Fibroblast of villous mesenchyme (primary cell): ENCODE data around the gene NCAM1. TPM values are rescaled to one million over a fixed set of nuclear protein-coding genes. Genes with fewer than 3 reads are reported as not detected.

Source experiments
- DNase-seq: peaks from one replicate; pipeline ENCODE4 v3.0.0-alpha.2; 2010; ENCODE audit warnings: low read depth
- H3K4me3 ChIP-seq: 2 replicates; pipeline ENCODE4 v1.5.1; 2011; ENCODE audit warnings: low read depth, mild to moderate bottlenecking, low read length
- total RNA-seq: library from RNA; depleted of rRNA; stranded (reverse); fragments of >200 nt; gene quantifications from 2 replicates; pipeline ENCODE4 v1.2.3, GENCODE V29; 2012
- TF ChIP-seq, protein P1 (sequence below): IDR thresholded peaks from 2 replicates; pipeline ENCODE4 v1.5.1; 2012; ENCODE audit warnings: low read depth, mild to moderate bottlenecking, low read length; ENCODE audit not compliant: insufficient read depth

The NCAM1 gene
- total RNA-seq, 1 donor: 0.86 TPM

DNA sequence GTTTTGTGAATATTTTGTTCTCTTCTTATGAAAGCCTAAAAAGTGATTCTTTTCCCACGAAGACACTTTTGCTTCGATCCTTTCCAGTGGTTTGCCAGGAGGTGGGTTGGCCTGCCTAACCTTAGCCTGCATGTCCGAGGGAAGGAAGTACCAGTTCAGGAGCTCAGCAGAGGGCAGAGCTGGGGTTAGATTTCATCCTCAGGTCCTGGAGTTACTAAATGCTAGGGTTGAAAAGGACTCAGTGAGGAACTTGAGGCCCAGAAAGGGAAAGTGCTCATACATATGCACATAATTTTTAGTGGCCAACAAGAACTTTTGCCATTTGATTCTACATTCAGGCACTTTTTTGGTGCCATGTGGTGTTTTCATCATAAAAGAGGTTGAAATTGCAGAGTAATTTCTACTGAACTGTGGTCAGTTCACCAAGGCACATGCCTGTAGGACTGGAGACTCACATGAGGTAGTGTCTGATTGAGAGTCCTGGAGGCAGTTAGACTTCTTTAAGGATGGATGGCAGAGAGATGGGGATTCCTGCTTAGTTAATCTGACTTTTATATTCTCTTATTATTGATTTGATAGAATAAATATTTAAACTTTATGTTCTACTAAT lies 36.7 kb downstream of the NCAM1 start:
- TF ChIP-seq, protein P1, sequence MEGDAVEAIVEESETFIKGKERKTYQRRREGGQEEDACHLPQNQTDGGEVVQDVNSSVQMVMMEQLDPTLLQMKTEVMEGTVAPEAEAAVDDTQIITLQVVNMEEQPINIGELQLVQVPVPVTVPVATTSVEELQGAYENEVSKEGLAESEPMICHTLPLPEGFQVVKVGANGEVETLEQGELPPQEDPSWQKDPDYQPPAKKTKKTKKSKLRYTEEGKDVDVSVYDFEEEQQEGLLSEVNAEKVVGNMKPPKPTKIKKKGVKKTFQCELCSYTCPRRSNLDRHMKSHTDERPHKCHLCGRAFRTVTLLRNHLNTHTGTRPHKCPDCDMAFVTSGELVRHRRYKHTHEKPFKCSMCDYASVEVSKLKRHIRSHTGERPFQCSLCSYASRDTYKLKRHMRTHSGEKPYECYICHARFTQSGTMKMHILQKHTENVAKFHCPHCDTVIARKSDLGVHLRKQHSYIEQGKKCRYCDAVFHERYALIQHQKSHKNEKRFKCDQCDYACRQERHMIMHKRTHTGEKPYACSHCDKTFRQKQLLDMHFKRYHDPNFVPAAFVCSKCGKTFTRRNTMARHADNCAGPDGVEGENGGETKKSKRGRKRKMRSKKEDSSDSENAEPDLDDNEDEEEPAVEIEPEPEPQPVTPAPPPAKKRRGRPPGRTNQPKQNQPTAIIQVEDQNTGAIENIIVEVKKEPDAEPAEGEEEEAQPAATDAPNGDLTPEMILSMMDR: no peak
- no peak for DNase-seq
- H3K4me3 ChIP-seq: no peak overlapping the region

DNA sequence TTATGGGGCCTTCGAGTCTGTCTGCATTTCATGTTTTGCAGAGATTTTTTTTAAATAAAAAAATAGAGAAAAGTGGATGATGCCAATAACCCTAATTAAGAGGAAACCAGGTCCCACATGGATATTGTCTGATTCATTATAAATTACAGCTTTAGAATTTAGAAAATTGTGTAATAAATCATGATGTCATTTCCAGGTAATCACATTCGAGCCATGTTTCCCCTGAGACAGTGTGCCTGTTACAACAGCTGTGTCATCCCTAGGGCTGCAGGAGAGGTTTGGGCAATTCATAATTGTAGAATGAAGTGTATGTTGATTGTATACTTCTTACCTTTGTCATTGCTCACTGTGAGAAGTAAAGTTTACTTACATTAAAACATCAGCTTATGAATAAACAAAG lies 38.3 kb downstream of the NCAM1 start:
- TF ChIP-seq, protein P1: no peak
- no peak for DNase-seq
- no peak overlapping the region for H3K4me3 ChIP-seq

DNA sequence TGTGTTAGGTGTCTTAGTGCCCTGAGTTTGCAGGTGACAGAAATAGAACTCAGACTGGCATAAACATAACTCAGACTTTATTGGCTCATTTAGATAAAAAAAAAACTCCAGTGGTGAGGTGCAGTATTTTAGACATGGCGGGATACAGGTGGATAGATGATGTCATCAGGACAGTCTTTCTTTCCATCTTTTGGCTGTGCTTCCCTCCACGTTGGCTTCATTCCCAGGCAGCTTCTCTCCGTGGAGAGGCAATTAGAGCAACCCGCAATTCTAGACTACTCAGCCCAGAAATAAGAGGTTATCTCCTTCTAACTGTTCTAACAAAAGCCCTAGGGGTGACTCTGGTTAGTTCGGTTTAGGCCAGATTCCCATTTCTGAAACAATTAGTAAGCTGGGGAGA lies 40.5 kb downstream of the NCAM1 start:
- no peak for DNase-seq
- H3K4me3 ChIP-seq: no peak overlapping the region
- TF ChIP-seq, protein P1: no peak

DNA sequence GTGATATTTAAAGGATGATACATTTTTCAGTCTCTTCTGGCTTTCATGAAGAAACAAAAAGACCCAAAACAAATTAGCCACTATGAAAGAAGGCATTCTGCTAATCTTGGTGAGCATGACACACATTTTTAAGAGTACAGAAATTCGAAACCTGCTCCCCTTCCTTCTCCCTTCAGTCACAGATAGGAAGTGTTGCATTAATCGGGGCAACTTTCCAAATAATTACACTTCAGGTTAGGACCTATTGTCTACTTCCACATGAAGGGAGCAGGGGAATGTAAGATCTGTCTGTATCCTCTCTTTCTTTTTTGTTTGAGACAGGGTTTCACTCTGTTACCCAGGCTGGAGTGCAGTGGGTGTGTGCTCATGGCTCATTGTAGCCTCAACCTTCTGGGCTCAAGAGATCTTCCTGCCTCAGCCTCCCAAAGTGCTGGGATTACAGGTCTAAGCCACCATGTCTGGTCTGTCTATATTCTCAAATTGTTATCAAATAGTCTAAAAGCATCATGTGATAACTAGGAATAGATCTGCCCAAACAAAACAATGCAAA lies 45.8 kb downstream of the NCAM1 start:
- TF ChIP-seq, protein P1: no peak
- no peak for DNase-seq
- H3K4me3 ChIP-seq: no peak overlapping the region

DNA sequence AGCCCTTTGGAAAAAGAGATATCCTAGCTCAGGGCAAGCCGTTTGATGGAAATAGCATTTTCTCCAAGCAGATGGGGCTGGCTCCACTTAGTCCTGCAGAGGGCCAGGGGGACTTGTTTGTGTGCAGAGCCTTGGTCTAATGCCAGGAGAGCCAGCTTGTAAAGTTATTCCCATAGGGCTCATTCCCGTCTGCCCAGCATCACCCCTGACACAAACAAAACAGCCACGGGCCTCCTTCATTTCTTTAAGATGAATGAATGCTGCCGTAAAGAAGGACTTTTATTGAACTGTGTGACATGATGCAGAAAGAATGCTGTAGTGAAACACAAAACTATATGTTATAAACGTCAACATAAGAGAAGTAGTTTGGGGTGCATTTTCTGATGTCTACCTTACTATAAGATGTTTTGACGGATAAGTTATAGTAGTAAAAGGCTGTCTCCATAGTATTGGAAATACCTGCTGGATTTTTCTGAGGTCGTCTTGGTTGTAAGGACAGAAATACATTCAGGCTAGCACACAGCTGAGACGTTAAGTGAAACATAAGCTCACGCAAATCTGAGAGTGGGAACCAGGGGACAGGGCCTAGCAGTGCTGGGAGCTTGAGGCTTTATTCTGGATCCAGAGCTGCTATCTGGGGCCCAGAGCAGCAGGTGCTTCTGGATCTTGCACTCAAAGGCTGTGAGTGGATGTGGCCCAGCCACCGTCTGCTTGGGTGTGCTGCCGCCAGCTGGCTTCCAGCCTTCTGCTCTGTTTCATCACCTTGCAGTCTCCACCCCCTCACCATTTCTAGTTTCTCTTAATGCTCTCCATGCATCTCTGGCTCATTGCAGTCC lies 53.3 kb downstream of the NCAM1 start:
- DNase-seq: peak; percentile 38
- no peak overlapping the region for H3K4me3 ChIP-seq
- TF ChIP-seq, protein P1: no peak

DNA sequence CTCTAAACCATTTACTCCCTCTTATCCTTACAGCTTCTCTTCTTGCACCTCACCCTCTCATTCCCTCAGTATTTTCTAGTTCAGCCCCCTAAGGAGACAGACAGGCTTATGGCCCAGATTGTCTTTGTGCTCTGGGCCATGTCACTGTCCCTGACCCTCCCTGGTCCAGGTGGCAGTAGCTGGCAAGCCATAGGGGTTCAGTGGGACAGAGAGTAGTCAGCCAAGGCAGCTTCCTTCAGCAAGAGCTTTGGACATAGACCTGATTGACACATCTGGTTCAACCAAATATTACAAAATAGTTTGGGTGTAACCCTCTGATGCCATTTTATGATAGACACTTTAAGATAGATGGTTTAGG lies 53.9 kb downstream of the NCAM1 start:
- TF ChIP-seq, protein P1: no peak
- DNase-seq: no peak
- H3K4me3 ChIP-seq: no peak overlapping the region
